Activated CD8-positive, alpha-beta T cell treated with anti-CD3 and anti-CD28 coated beads, Interleukin-2, amount 10 ng/mL, durations not matched to agents 7 days and 5 days (primary cell): Measurements from ENCODE around the gene BIRC2. TPM values are rescaled to one million over a fixed set of nuclear protein-coding genes. Genes with fewer than 3 reads are reported as not detected.
"Not testable (repeated sequence)": the region's sequence is repeated elsewhere in the genome, so short reads cannot be mapped to it uniquely, and the experiment has no call there.

ENCODE experiments used
- ATAC-seq: fragments of 150-1000 bp; cut with Tn5 transposase; one replicate; pipeline ENCODE4 v1.10.0; 2021; ENCODE audit warnings: moderate library complexity
- CTCF ChIA-PET: fragments of 350-600 bp; sonication (Branson Sonifier 250); formaldehyde crosslinking; loops from one replicate; lab custom pipeline; 2021; ENCODE audit warnings: antibody characterized with exemption; lab: Charles Lee
- POLR2A ChIA-PET: fragments of 350-600 bp; sonication (Branson Sonifier 250); formaldehyde crosslinking; loops from one replicate; lab custom pipeline; 2021; ENCODE audit warnings: antibody characterized with exemption; lab: Charles Lee
- DNase-seq: peaks from one replicate; pipeline ENCODE4 v3.0.0-alpha.2; 2020
- H3K27ac Mint-ChIP-seq: one replicate; pipeline ENCODE4 v1.8.0; 2021; ENCODE audit warnings: mild to moderate bottlenecking, mixed read lengths
- H3K27me3 Mint-ChIP-seq: one replicate; pipeline ENCODE4 v1.8.0; 2021; ENCODE audit warnings: low read depth, mixed read lengths
- H3K36me3 Mint-ChIP-seq: one replicate; pipeline ENCODE4 v1.8.0; 2021; ENCODE audit warnings: low read depth, mixed read lengths
- H3K4me1 Mint-ChIP-seq: one replicate; pipeline ENCODE4 v1.8.0; 2021; ENCODE audit warnings: low read depth, mixed read lengths
- H3K4me3 Mint-ChIP-seq: one replicate; pipeline ENCODE4 v1.8.0; 2021; ENCODE audit warnings: mild to moderate bottlenecking, mixed read lengths
- H3K9me3 Mint-ChIP-seq: one replicate; pipeline ENCODE4 v1.8.0; 2022; ENCODE audit warnings: mixed read lengths; ENCODE audit not compliant: insufficient read depth
- total RNA-seq, 2 experiments: library from RNA; stranded (reverse); gene quantifications; one replicate each; pipeline ENCODE4 v1.2.3, GENCODE V29; 2021

BIRC2 gene
- total RNA-seq, 2 experiments from 2014 or later, result 28.3 to 30.4 TPM

GRCh38 chr11:102322560-102322959 is 24.5 kb upstream of the BIRC2 start:
- CTCF ChIA-PET, result interaction anchor here (5.4 to 17.7 kb wide), 2 partner anchors 19 to 31 kb away, joined by 32 to 484 read pairs; no protein-coding TSS in a partner anchor
- Mint-ChIP-seq H3K9me3 (no peaks in the 10 kb centered on the region), H3K36me3 (peaks cover 39% of the 10 kb centered on the region), H3K4me1 (peaks cover 61% of the 10 kb centered on the region), H3K27ac (peak overlapping the region; percentile 82), H3K27me3 (no peaks in the 10 kb centered on the region), H3K4me3 (peak overlapping the region; percentile 68)
- no peak for DNase-seq
- peak; percentile 21 for ATAC-seq
- POLR2A ChIA-PET, result no interaction called here

DNA sequence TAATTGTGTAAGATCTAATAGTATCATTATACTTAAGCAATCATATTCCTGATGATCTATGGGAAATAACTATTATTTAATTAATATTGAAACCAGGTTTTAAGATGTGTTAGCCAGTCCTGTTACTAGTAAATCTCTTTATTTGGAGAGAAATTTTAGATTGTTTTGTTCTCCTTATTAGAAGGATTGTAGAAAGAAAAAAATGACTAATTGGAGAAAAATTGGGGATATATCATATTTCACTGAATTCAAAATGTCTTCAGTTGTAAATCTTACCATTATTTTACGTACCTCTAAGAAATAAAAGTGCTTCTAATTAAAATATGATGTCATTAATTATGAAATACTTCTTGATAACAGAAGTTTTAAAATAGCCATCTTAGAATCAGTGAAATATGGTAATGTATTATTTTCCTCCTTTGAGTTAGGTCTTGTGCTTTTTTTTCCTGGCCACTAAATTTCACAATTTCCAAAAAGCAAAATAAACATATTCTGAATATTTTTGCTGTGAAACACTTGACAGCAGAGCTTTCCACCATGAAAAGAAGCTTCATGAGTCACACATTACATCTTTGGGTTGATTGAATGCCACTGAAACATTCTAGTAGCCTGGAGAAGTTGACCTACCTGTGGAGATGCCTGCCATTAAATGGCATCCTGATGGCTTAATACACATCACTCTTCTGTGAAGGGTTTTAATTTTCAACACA is 23.3 kb upstream of the BIRC2 start:
- H3K9me3 Mint-ChIP-seq, result no peaks in the 10 kb centered on the region
- DNase-seq, result no peak
- H3K27me3 Mint-ChIP-seq, result no peaks in the 10 kb centered on the region
- H3K36me3 Mint-ChIP-seq, result peaks cover 44% of the 10 kb centered on the region
- ChIA-PET POLR2A (no interaction called here), CTCF (interaction anchor here (1.4 to 2.3 kb wide), 3 partner anchors 11 to 36 kb away, joined by 3 to 35 read pairs (median 15); no protein-coding TSS in a partner anchor)
- H3K4me3 Mint-ChIP-seq, result no peak overlapping the region
- H3K4me1 Mint-ChIP-seq, result peaks cover 56% of the 10 kb centered on the region
- ATAC-seq, result no peak
- H3K27ac Mint-ChIP-seq, result no peak overlapping the region

GRCh38 chr11:102325088-102325487 is 21.9 kb upstream of the BIRC2 start:
- ATAC-seq (no peak), DNase-seq (no peak)
- Mint-ChIP-seq H3K4me1 (peaks cover 44% of the 10 kb centered on the region), H3K27ac (no peak overlapping the region), H3K9me3 (no peaks in the 10 kb centered on the region), H3K4me3 (no peak overlapping the region), H3K36me3 (peaks cover 50% of the 10 kb centered on the region), H3K27me3 (no peaks in the 10 kb centered on the region)
- CTCF ChIA-PET, result interaction anchor here (1.0 to 2.3 kb wide), 5 partner anchors 13 to 84 kb away, joined by 3 to 35 read pairs (median 5); no protein-coding TSS in a partner anchor
- POLR2A ChIA-PET, result no interaction called here

DNA sequence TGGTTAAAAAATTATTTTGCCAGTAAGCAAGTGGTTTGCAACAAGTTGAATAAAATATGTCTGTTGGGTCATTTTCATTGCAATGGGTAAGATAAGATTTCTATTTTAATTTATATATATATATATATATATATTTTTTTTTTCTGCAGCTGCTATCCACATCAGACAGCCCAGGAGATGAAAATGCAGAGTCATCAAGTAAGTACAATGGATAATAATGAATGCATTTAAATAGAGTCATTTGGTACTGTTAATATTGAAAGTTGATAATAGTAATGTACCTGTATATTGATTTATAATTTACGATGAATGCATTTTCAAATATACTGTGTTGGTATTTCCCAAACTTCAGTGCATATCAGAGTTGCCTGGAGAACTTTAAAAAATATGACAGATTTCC is 18.3 kb upstream of the BIRC2 start:
- no peaks in the 10 kb centered on the region for H3K27me3 Mint-ChIP-seq
- H3K9me3 Mint-ChIP-seq, result no peaks in the 10 kb centered on the region
- peaks cover 55% of the 10 kb centered on the region for H3K36me3 Mint-ChIP-seq
- peaks cover 19% of the 10 kb centered on the region for H3K4me1 Mint-ChIP-seq
- H3K27ac Mint-ChIP-seq, result no peak overlapping the region
- no peak overlapping the region for H3K4me3 Mint-ChIP-seq
- ATAC-seq (no peak), DNase-seq (no peak)
- ChIA-PET POLR2A (no interaction called here), CTCF (interaction anchor here (1.1 kb wide), 1 partner anchor 13 kb away, joined by 3 read pairs; no protein-coding TSS in a partner anchor)

GRCh38 chr11:102330231-102330630 is 16.8 kb upstream of the BIRC2 start:
- POLR2A ChIA-PET, result no interaction called here
- H3K27me3 Mint-ChIP-seq, result no peaks in the 10 kb centered on the region

GRCh38 chr11:102331341-102331740 is 15.7 kb upstream of the BIRC2 start:
- no peak for DNase-seq
- H3K4me3 Mint-ChIP-seq, result no peak overlapping the region
- no peak for ATAC-seq
- POLR2A ChIA-PET, result no interaction called here
- no peaks in the 10 kb centered on the region for H3K9me3 Mint-ChIP-seq
- H3K36me3 Mint-ChIP-seq, result peaks cover 43% of the 10 kb centered on the region
- no peaks in the 10 kb centered on the region for H3K27me3 Mint-ChIP-seq
- H3K27ac Mint-ChIP-seq, result no peak overlapping the region
- H3K4me1 Mint-ChIP-seq, result peaks cover 4% of the 10 kb centered on the region
- CTCF ChIA-PET, result interaction anchor here (1.2 kb wide), 1 partner anchor 13 kb away, joined by 3 read pairs; no protein-coding TSS in a partner anchor

More at GRCh38 chr11:102330231-102330630, 16.8 kb upstream of the BIRC2 start:
- peaks cover 47% of the 10 kb centered on the region for H3K36me3 Mint-ChIP-seq
- no peak for DNase-seq
- no peak for ATAC-seq
- H3K9me3 Mint-ChIP-seq, result no peaks in the 10 kb centered on the region
- peaks cover 8% of the 10 kb centered on the region for H3K4me1 Mint-ChIP-seq
- no peak overlapping the region for H3K27ac Mint-ChIP-seq
- CTCF ChIA-PET, result no interaction called here
- no peak overlapping the region for H3K4me3 Mint-ChIP-seq

GRCh38 chr11:102332611-102332994 is 14.4 kb upstream of the BIRC2 start:
- ATAC-seq, result no peak
- peak overlapping the region; percentile 11 for H3K27ac Mint-ChIP-seq
- no peaks in the 10 kb centered on the region for H3K27me3 Mint-ChIP-seq
- CTCF ChIA-PET, result interaction anchor here (1.1 to 5.0 kb wide), 5 partner anchors 9 to 280 kb away, joined by 3 to 22 read pairs (median 5); no protein-coding TSS in a partner anchor
- no peak for DNase-seq
- POLR2A ChIA-PET, result interaction anchor here (1.1 kb wide), 1 partner anchor 14 kb away, joined by 3 read pairs; no protein-coding TSS in a partner anchor
- H3K9me3 Mint-ChIP-seq, result no peaks in the 10 kb centered on the region
- peaks cover 43% of the 10 kb centered on the region for H3K36me3 Mint-ChIP-seq
- H3K4me3 Mint-ChIP-seq, result no peak overlapping the region
- peaks cover 3% of the 10 kb centered on the region for H3K4me1 Mint-ChIP-seq

DNA sequence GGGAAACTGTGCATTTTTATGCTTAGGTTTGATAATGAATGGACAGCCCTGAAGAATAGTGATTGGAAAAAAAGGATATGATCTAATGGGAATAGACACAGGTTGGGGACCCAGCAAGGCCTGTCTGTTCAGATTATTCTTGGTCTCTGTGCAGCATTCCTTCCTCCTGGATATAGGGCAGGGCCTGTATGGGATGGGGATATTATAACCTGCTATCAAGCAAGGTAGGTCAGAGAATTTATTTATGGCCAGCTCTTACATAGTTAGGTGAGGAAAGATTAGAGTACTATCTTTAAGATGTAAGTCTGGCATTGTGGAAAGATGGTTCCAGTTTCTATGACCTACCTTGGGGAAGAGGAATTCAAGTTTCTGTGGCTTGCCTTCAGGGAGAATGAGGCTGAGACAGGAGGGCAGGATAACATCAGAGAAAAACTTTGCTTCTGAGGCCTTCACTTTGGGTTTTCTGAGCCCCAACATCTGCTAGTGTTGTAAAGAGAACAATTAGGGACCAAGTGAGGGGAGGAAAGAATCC is 8.5 kb upstream of the BIRC2 start:
- no peak for ATAC-seq
- POLR2A ChIA-PET, result no interaction called here
- CTCF ChIA-PET, result interaction anchor here (1.8 to 2.0 kb wide), 2 partner anchors 33 to 50 kb away, joined by 4 to 9 read pairs; no protein-coding TSS in a partner anchor
- no peak overlapping the region for H3K27ac Mint-ChIP-seq
- peaks cover 7% of the 10 kb centered on the region for H3K4me1 Mint-ChIP-seq
- no peaks in the 10 kb centered on the region for H3K9me3 Mint-ChIP-seq
- H3K27me3 Mint-ChIP-seq, result no peaks in the 10 kb centered on the region
- H3K36me3 Mint-ChIP-seq, result peaks cover 7% of the 10 kb centered on the region
- no peak overlapping the region for H3K4me3 Mint-ChIP-seq
- DNase-seq, result no peak

DNA sequence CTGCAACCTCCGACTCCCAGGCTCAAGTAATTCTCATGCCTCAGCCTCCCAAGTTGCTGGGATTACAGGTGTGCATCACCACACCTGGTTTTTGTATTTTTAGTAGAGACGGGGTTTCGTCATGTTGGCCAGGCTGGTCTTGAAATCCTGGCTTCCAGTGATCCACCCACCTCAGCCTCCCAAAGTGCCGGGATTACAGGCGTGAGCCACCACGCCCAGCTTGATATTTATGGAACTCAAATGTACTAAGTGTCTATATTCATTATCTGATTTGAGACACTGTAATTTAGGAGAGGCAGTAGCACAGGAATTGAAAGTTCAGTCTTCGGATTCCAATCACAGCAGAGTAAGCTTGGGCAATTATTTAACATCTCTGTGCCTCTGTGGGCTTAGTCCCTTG is 5.7 kb upstream of the BIRC2 start:
- H3K27ac Mint-ChIP-seq, ATAC-seq, H3K36me3 Mint-ChIP-seq, H3K4me3 Mint-ChIP-seq, H3K27me3 Mint-ChIP-seq, DNase-seq, H3K9me3 Mint-ChIP-seq: not testable (repeated sequence)
- CTCF ChIA-PET, result interaction anchor here (0.8 to 6.3 kb wide), 49 partner anchors 9 to 325 kb away, joined by 3 to 157 read pairs (median 6); partner anchors contain the start of gene BIRC3
- H3K4me1 Mint-ChIP-seq, result peaks cover 19% of the 10 kb centered on the region
- POLR2A ChIA-PET, result interaction anchor here (0.6 to 1.5 kb wide), 4 partner anchors 23 to 155 kb away, joined by 3 to 6 read pairs (median 4); no protein-coding TSS in a partner anchor

- ChIA-PET CTCF (interaction anchor here (0.7 to 6.3 kb wide), 62 partner anchors 8 to 335 kb away, joined by 3 to 157 read pairs (median 6); partner anchors contain the start of gene BIRC3), POLR2A (interaction anchor here (0.7 to 1.5 kb wide), 3 partner anchors 23 to 154 kb away, joined by 3 to 6 read pairs (median 4); no protein-coding TSS in a partner anchor)
- Mint-ChIP-seq H3K4me3 (no peak overlapping the region), H3K27ac (no peak overlapping the region), H3K27me3 (no peaks in the 10 kb centered on the region), H3K9me3 (no peaks in the 10 kb centered on the region), H3K4me1 (peaks cover 21% of the 10 kb centered on the region), H3K36me3 (peaks cover 2% of the 10 kb centered on the region)
- ATAC-seq, result peak; percentile 69
- peak; percentile 86 for DNase-seq
Measured at GRCh38 chr11:102341844-102342318, 5.1 kb upstream of the BIRC2 start.

DNA sequence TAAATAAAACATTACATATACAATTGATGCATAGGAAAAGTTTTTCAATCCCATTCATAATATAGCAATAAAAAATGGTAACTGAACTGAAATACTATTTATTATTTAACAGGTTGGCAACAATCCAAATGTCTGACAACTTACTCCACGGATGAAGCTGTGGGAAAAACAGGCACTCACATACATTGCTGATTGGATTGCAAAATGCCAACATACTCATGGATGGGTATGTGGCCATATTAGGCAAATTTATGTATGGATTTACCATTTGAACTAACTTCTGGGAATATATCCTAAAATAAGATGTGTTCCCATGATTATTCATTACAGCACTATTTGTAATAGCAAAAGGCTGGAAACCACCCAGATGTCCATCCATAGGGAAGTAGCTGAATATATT is 3.2 kb upstream of the BIRC2 start:
- Mint-ChIP-seq H3K4me3 (no peak overlapping the region), H3K9me3 (no peaks in the 10 kb centered on the region), H3K4me1 (peaks cover 30% of the 10 kb centered on the region), H3K27ac (no peak overlapping the region), H3K27me3 (no peaks in the 10 kb centered on the region), H3K36me3 (peaks cover 1% of the 10 kb centered on the region)
- ATAC-seq (no peak), DNase-seq (no peak)
- ChIA-PET CTCF (interaction anchor here (0.8 to 6.3 kb wide), 10 partner anchors 9 to 323 kb away, joined by 3 to 157 read pairs (median 12); no protein-coding TSS in a partner anchor), POLR2A (interaction anchor here (1.0 kb wide), 1 partner anchor 17 kb away, joined by 4 read pairs; no protein-coding TSS in a partner anchor)
